Subcutaneous abdominal adipose tissue (tissue), 5 donors: ENCODE measurements around the gene DZANK1.
"Not testable (repeated sequence)": the region's sequence is repeated elsewhere in the genome, so short reads cannot be mapped to it uniquely, and the experiment has no call there.

Experiments used
- H3K27ac ChIP-seq: one replicate; pipeline ENCODE4 v1.7.0; 2013; ENCODE audit warnings: low read depth, mild to moderate bottlenecking, inconsistent platforms, low read length, moderate library complexity
- H3K27me3 ChIP-seq, 5 donors: one replicate each; pipeline ENCODE4 v1.7.0; 2013; ENCODE audit warnings: low read length in 5 of 5, inconsistent platforms in 1 of 5; ENCODE audit not compliant: control insufficient read depth in 5 of 5, insufficient read depth in 4 of 5
- H3K36me3 ChIP-seq, 5 donors: one replicate each; pipeline ENCODE4 v1.7.0; 2013; ENCODE audit warnings: low read length in 5 of 5; ENCODE audit not compliant: control insufficient read depth in 5 of 5, insufficient read depth in 5 of 5
- H3K4me1 ChIP-seq, 5 donors: one replicate each; pipeline ENCODE4 v1.7.0; 2013; ENCODE audit warnings: low read length in 5 of 5, mild to moderate bottlenecking in 3 of 5, moderate library complexity in 1 of 5; ENCODE audit not compliant: control insufficient read depth in 5 of 5, insufficient read depth in 5 of 5
- H3K4me3 ChIP-seq, 5 donors: one replicate each; pipeline ENCODE4 v1.7.0; 2013; ENCODE audit warnings: low read length in 5 of 5, low read depth in 1 of 5
- H3K9ac ChIP-seq, 5 donors: one replicate each; pipeline ENCODE4 v1.7.0; 2013; ENCODE audit warnings: low read length in 5 of 5, mild to moderate bottlenecking in 4 of 5, moderate library complexity in 3 of 5
- H3K9me3 ChIP-seq, 5 donors: one replicate each; pipeline ENCODE4 v1.7.0; 2013; ENCODE audit warnings: low read length in 5 of 5; ENCODE audit not compliant: control insufficient read depth in 5 of 5
- donor health status: healthy.
- donor health status: healthy.
- donor health status: healthy.
- donor health status: healthy.
- donor health status: healthy.

DZANK1 gene

DNA sequence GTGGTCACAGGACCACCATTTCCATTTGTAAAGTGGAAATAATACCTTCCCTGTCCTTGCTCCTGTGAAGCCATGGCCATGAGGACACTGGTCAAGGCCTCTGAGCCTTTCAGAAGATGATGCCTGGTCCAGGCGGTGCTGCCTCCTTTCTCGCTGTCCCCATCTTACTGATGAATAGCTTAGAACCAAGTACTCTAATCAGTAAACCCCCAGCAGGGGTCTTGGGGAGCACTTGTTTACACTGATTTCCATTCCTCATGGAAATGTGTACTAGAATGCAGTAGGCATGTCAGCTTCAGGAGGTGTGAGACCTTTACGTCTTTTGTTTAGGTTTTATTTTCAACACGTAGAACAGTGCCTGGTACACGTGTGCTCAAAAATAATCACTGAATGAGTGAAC lies 75.1 kb downstream of the DZANK1 start:
- Histone ChIP-seq H3K4me3 (no peak overlapping the region), H3K27ac (no peak overlapping the region), H3K36me3 (peaks cover 0 to 10% (median 4%) of the 10 kb centered on the region in 5 donors), H3K4me1 (peaks cover 0 to 33% (median 14%) of the 10 kb centered on the region in 5 donors), H3K9ac (no peak overlapping the region), H3K27me3 (no peaks in the 10 kb centered on the region), H3K9me3 (no peaks in the 10 kb centered on the region)

DNA sequence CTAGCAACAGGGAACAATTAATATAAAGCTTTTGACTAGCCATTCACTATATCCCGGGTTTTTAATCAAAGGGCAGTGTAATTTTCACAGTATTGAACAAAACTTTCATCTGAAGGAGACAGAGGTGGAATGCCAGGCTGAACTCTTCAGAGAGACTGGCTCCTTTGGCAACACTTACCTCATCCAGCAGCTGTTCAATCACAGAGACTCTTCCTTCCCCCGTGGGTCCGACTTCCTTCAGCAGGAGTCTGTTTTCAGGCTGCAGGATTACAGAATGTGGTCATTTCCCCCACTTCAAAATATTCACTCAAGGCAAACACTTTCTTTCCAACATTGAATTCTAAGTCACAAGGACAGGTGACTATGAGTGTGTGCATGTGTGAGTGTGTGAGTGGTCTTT lies 76.6 kb downstream of the DZANK1 start:
- Histone ChIP-seq H3K9ac (no peak overlapping the region), H3K9me3 (no peaks in the 10 kb centered on the region), H3K4me1 (peaks cover 0 to 19% (median 4%) of the 10 kb centered on the region in 5 donors), H3K4me3 (no peak overlapping the region), H3K36me3 (peaks cover 0 to 10% (median 4%) of the 10 kb centered on the region in 5 donors), H3K27ac (no peak overlapping the region), H3K27me3 (no peaks in the 10 kb centered on the region)

DNA sequence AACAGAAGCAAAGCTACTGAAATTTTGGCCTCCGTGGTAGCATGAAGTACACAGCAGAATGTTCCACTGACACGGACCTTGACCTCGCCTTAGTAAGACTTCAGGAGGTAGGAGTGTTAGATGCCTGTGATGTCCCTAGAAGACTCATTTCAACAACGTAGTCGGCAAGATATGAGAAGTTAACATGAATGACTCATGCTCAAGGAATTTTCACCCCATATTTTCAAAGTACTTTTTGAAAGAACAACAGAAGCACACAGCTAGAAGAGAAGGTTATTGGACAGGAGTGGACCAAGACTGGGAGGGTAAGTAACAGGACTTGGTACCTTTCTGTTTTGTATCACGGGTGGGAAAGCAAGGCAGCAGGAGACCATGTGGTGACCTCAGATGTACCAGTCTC lies 78.0 kb downstream of the DZANK1 start:
- Histone ChIP-seq H3K27me3 (no peaks in the 10 kb centered on the region), H3K4me1 (peaks cover 0 to 6% (median 0%) of the 10 kb centered on the region in 5 donors), H3K36me3 (peaks cover 0 to 13% (median 4%) of the 10 kb centered on the region in 5 donors), H3K4me3 (no peak overlapping the region), H3K9ac (no peak overlapping the region), H3K9me3 (no peaks in the 10 kb centered on the region), H3K27ac (no peak overlapping the region)

DNA sequence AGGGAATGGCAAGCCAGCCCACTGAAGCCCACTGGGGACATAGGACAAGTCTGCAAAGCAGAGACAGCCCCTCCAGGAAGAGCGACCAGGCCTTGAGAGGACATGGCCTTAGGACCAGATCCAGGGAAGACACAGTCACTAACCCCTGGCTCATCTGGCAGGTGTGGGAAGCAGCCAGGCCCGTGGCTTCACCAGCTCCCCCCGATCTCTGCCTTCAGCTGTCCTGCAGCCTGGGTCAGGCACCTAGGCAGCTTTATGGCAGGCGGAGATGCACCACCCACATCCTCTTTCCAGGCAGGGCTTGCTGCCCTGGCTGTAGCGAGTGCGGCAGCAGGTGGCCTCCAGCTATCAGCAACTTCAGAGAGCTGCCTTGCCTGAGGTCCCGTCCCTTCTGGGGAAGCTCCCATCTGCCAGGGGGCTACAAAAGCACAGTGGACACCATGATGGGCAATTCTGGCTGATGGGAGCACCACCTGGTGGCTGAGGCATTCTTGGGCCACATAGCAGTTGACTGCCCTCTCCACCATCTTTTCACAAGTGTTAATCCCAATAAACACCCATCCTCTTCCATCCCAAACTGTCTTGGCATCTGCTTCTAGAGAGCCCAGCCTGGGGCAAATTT lies 85.8 kb downstream of the DZANK1 start:
- Histone ChIP-seq H3K27ac (no peak overlapping the region), H3K36me3 (peaks cover 0 to 3% (median 0%) of the 10 kb centered on the region in 5 donors), H3K4me3 (no peak overlapping the region)

DNA sequence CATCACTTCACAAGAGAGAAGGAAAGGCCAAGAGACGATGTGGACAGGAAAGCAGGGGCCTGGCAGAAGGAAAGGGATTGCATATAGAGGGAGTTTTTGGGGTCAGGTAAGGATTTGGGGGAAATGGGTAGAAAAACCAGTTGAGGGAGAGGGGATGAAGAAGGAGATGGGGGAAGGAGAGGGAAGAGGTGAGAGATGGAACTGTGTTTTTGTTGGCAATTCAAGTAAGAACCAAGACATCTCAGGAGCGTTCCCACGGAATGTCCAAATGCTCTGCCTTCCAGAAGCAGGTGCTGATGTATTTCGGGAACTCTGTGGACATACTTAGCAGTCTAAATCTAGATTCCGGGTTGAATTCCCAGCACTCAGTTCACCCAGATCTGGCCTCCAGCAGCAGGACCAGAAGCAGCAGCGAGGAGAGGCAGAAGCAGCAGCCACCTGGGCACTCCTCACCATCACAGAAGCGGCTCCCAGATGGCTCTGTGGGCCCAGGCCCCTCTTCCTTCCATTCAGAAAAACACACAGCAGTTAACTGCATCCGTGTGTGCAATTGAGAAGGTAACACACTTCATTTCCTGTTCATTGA lies 88.8 kb downstream of the DZANK1 start:
- Histone ChIP-seq H3K36me3 (no peaks in the 10 kb centered on the region), H3K4me3 (no peak overlapping the region), H3K4me1 (peaks cover 0 to 4% (median 0%) of the 10 kb centered on the region in 5 donors), H3K9ac (no peak overlapping the region), H3K9me3 (no peaks in the 10 kb centered on the region), H3K27me3 (no peaks in the 10 kb centered on the region), H3K27ac (no peak overlapping the region)

More for the DNA sequence above, 85.8 kb downstream of the DZANK1 start:
- Histone ChIP-seq H3K4me1 (peaks cover 0 to 4% (median 0%) of the 10 kb centered on the region in 5 donors), H3K9me3 (no peaks in the 10 kb centered on the region), H3K27me3 (no peaks in the 10 kb centered on the region), H3K9ac (no peak overlapping the region)

DNA sequence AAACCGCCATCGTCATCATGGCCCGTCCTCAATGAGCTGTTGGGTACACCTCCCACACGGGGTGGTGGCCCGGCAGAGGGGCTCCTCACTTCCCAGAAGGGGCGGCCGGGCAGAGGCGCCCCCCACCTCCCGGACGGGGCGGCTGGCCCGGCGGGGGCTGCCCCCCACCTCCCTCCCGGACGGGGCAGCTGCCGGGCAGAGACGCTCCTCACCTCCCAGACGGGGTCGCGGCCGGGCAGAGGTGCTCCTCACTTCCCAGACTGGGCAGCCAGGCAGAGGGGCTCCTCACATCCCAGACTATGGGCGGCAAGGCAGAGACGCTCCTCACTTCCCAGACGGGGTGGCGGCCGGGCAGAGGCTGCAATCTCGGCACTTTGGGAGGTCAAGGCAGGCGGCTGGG lies 91.3 kb downstream of the DZANK1 start:
- not testable (repeated sequence) for H3K9ac ChIP-seq, H3K9me3 ChIP-seq, H3K36me3 ChIP-seq, H3K27ac ChIP-seq, H3K27me3 ChIP-seq, H3K4me3 ChIP-seq
- H3K4me1 ChIP-seq = peaks cover 0 to 20% (median 3%) of the 10 kb centered on the region in 5 donors

DNA sequence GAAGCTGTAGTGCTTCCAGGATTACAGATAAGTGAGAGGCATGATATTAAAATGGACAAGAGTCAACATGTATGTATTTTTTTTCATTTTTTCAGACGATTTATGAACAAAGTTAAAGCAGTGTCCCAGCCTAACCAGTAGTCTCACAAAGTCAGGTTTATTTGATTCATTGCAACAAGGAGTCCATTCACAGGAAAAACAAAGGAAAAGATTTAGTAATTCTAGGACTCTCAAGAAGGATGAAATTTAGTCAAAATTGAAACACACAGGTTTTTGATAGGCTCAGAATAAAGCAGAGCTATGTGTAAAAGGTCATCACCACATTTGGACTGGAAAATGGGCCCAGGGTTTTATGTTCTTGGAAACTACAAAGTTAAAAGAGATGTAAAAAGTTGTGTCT lies 94.5 kb downstream of the DZANK1 start:
- H3K36me3 ChIP-seq = no peaks in the 10 kb centered on the region
- H3K27ac ChIP-seq = peak overlapping the region; percentile 74
- peaks cover 0 to 20% (median 3%) of the 10 kb centered on the region in 5 donors for H3K4me1 ChIP-seq
- no peak overlapping the region for H3K9ac ChIP-seq
- H3K4me3 ChIP-seq = no peak overlapping the region
- no peaks in the 10 kb centered on the region for H3K9me3 ChIP-seq
- H3K27me3 ChIP-seq = no peaks in the 10 kb centered on the region

DNA sequence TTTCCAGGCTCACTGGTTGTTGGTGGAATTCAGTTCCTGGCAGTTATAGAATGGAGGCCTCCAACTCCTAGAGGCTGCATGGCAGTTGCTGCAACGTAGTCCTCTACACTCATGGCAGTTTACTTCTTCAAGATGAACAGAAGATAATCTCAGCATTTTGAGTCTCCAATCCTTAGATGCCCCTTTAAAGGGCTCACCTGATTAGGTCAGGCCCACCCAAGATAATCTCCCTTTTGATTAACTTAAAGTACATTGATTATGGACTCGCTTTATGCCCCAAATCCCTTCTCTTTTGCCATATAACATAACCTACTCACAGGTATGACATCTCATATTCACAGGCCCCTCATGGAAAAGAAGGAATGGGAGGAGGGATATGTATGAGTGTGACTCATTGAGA lies 102.1 kb downstream of the DZANK1 start:
- no peak overlapping the region for H3K9ac ChIP-seq
- no peak overlapping the region for H3K27ac ChIP-seq
- H3K4me3 ChIP-seq = no peak overlapping the region
- H3K9me3 ChIP-seq = no peaks in the 10 kb centered on the region
- H3K4me1 ChIP-seq = peaks cover 0 to 8% (median 4%) of the 10 kb centered on the region in 5 donors
- H3K36me3 ChIP-seq = no peaks in the 10 kb centered on the region
- no peaks in the 10 kb centered on the region for H3K27me3 ChIP-seq

DNA sequence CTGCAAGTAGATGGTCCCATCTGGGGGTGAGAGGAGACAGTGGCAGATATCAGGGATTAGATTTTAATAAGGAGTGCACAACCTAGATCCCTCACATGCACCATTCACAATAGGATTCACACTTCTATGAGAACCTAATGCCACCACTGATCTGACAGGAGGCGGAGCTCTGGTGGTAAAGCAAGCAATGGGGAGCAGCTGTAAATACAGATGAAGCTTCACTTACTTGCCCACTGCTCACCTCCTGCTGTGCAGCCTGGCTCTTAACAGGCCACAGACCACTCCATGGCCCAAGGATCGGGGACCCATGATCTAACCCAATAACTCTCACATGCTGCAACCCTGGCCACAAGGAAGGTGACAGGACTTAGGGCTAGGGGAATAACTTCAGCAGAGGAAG lies 103.1 kb downstream of the DZANK1 start:
- H3K4me3 ChIP-seq = no peak overlapping the region
- peaks cover 0 to 8% (median 4%) of the 10 kb centered on the region in 5 donors for H3K4me1 ChIP-seq
- H3K27me3 ChIP-seq = no peaks in the 10 kb centered on the region
- H3K9ac ChIP-seq = no peak overlapping the region
- H3K36me3 ChIP-seq = no peaks in the 10 kb centered on the region
- H3K27ac ChIP-seq = no peak overlapping the region
- no peaks in the 10 kb centered on the region for H3K9me3 ChIP-seq

DNA sequence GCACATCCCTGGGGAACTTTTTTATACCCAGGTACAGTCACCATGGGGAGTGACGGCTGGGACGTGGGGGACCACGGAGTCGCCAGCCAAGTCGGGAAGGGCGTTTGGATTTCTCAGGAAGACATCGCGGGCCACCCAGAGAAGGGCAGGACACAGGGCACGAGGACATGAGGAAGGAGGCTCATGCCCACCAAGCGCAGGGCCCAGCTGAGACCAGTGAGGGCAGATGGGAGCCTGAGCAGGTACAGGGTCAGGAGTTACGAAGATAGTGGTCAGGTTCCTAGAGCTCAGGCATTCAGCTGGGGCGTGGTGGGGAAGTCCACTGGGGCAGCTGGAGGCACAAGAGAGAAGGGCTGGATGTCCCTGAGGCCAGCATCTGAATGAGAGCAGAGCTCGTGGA lies 103.9 kb downstream of the DZANK1 start:
- H3K27ac ChIP-seq = no peak overlapping the region
- H3K4me1 ChIP-seq = peaks cover 0 to 8% (median 4%) of the 10 kb centered on the region in 5 donors
- H3K27me3 ChIP-seq = no peaks in the 10 kb centered on the region
- H3K9ac ChIP-seq = no peak overlapping the region
- no peaks in the 10 kb centered on the region for H3K9me3 ChIP-seq
- no peak overlapping the region for H3K4me3 ChIP-seq
- no peaks in the 10 kb centered on the region for H3K36me3 ChIP-seq
